ENCODE results near the gene TEX51.

The TEX51 gene

DNA sequence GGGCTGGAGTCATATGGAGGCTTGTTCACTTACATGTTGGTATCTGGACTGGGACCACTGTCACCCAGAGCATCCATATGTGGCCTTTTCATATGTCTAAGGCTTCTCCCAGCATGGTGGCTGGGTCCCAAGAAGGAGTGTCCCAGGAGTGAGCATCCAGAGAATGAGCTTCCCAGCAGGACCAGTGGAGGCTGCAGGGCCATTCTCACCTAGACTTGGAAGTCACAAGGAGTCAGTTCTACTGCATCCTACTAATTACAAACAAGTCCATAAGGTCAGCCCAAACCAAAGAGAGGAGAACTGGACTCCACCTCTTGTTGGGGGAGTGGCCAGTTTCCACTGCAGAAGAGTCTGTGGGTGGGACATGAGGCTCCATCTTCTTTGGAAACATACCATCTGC is 5.1 kb upstream of the TEX51 start:
- DNase-seq = no peak

DNA sequence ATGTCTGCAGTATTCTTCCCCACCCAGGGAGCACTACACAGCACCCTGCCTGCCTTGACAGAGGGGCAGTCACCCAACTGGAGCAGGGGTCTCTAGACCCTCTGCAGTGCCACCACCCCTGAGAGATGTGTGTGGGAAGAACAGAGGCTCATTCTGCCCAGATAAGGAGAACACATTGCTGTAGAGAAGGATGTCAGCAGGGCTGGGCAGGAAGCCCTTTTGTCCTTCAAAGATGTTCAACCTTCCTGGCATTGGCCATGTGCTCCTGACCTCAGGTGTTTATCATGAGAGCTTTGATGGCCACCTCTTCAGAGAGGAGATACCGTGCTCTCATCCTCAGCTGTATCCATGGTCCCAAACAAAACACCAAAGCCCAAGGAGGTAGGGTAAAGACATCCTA is 4.6 kb upstream of the TEX51 start:
- DNase-seq = no peak

DNA sequence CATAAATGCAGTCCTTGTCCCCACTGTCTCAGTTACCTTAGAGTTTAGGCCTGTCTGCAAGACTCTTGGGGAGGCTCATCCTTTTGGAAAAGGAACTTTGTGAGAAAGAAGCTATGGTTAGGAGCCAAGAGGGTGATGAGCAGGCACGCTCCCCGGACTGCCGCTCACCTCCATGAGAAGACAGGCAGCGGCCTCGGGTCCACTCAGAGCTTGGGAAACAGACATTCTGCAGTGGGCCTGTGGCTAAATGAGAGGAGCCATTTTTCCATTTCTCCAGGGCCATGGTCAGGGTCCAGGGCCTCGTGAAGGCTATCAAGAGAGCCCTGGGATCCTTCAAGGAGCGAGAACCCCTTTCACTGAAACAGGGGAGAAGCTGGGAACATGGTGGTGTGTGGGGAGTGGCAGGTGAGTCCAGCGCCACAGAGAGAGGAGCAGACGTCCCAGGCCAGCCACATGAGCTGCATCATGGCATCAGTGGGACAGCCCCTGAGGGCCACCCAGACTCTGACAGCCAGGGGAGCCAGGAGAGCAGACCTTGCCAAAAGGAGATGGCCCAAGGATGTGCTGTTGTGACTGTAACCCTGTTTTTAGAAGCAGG is 4.0 kb upstream of the TEX51 start:
- no peak for DNase-seq

DNA sequence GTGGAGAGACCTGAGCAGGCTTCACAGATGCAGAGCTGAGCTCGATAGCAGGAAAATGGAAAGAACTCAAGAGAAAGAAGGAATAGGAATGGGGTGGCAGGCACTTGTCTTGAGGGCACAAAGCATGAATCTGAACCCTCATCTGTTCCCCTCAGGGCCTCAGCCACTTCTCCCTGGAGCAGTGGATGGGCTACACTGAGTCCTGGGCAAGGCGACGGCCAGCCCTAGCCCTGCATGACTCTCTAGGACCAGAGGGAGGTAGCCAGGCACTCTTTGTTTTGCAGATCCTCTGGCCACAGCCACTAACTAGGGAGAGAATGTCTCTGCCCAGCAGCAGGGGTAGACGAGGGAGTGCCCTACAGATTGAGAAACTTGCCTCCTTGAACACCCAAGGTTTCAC is 3.4 kb upstream of the TEX51 start:
- DNase-seq = no peak

DNA sequence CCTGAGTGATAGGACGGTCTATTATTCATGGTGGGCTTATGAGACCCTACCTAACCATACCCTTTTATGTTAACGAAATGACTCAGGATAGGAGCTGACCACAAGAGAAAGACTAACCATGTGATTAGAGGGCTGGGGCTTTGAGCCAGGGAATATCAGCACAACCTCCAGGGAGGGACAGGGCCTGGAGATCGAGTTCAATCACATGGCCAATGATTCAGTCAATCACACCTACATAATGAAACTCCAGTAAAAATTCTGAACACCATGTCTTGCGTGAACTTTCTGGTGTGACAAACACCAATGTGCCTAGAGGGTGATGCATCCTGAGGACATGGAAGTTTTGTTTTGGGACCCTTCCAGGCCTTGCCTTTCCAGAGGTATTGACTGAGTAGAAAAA is 2.2 kb upstream of the TEX51 start:
- no peak for DNase-seq

DNA sequence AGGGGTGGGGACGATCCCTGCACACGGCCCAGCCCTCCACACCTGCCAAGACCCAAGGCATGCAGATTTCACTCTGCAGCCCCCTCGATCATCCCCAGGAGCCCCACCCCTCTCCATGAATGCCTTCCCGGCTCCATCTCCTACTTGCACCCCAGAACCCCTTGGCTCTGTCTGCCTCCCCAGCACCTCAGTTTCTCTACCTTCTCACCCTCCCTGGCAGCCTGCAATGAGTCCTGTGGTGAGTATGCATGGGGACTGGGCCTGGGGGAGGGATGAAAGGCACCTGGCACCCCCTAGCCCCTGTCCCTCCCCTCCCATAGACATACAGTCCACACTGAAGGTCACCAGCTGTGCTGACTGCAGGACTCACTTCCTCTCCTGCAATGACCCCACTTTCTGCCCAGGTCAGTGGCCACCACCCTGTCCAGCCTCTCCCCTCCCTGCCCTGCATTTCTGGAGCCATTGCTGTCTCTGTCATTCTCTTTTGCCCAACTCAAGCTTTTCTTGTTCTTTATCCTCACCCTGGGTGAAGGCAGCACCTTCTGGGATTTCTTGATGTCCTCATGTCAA is 1.0 kb downstream of the TEX51 start:
- no peak for DNase-seq

DNA sequence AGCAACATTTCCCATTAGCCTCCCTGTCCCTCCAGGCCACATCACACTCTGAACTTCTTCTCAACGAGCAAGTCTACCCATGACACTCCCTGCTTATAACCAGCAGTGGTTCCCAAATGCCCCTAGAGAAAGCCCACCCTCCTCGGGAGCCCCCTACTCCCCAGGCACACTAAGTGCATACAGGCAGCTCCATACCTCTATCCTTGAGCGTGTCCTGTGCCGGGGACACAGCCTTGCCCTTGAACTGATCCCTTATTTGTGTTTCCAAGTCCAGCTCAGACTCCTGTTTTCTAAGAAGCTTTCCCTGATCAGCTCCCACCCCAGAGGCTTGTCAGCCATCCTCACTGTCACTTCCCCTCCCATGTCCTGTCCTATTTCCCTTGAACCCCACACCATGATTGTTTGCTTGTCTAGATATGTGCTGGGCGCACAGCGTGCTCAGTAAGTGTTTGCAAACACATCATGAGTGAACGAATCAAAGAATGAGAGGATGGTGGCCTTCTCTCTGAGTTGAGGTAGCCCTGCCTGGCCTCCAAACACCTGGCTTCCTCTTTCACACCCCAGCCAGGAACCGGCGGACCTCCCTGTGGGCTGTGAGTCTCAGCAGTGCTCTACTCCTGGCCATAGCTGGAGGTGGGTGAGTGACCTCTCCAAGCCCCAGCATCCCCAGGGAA is 2.1 kb downstream of the TEX51 start:
- no peak for DNase-seq

DNA sequence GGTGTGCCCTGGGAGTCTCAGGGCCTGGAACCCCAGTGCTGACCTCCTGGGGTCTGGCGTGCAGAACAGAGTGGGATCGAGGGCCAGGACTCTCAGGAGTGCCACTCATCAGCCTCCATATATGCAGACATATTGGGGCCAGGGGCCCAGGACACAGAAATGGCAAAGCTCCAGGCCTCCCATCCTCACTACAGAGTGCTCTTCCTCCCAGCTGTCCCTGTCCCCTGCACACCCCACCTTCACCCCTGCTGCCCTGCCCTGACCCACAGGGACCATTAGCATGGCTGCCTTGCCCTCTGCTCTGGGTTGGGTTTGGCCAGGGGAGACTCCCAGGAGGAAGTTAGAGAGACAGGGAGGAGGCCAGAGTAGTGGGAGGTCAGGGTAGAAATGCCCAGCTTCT is 2.8 kb downstream of the TEX51 start:
- DNase-seq = no peak

DNA sequence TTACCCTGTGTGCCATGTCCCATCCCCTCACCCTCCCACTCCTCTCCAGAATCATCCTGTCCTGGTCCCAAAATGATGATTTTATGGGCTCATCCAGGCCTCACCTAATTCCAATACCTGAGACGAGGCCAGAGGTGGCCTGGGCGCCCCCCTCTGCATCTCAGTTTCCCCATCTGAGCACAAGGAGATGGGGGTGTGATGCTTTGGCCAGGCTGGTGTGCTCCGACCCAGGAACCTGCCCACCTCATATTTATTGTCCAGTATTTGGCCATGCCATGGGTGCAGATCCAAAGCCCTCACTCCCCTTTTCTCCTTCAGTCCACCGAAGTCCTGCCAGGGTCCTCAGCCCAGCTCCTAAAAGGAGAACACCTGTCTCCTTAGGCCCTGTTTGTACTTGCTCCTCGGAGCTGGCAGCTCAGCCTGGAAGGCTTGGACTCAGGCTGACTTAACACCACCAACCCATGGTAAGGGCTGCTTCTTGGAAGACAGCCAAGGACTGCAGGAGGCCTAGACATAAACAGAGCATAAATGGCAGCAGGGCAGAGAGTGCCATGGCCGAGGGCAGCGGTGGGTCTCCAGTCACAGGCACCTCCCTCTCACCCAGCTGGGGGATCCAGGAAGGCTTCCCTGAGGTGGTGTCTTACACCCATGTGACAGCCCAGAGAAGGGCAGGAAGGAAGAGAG is 3.6 kb downstream of the TEX51 start:
- no peak for DNase-seq

DNA sequence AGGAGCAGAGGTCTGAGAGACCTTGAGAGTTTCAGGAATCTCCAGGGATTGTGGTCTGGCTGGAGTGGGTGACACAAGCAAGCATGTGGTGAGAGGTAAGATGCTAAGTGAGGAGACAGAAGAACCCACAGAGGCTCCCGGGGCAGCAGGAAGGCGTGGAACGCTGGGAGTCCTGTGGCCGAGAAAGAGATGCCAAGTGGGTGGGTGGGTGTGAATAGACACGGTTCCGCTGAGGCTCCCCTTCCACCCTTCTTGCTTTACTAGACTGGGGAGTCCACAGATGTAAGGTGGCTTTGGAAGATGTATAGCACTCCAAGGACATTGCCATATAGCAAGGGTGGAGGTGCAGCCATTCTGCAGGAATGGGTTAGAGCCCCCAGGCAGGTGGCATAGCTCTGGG is 4.2 kb downstream of the TEX51 start:
- no peak for DNase-seq

DNA sequence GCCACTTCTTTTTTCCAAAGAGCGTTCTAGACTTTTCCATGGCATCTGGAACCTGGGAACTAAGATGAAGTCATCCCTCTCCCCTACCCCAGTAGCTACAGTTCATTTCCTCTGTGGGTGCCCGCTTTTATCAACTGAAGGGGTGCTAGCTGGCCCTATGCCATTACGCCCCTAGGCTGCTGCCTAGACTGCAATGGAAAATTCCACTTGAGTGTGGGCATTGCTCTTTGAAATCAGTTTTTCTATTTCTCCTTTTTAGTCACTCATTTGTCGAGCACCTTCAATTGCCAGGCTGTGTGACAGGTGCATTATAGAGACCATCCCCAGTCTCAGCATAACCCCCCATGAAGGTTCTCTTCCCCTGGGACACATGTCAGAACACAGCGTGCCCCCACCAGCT is 7.3 kb downstream of the TEX51 start:
- DNase-seq = no peak

DNA sequence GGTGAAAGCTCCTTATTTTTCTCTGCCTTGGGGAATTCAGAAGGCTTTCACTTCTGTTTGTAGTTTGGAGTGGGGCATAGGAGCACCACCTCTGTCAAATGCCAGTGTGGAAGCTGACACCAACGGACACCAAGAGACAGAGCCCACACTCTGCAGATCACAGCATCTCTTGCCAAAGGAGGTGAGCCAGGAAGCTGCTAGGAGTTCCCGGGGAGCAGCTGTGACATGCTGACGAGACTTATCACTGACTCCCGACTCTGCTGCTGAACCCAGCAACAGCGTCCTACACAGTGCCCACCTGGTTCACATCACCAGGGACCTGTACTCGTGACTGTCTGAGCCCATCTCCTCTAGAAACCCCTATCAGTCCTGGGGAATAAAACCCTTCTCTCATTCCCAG is 8.1 kb downstream of the TEX51 start:
- no peak for DNase-seq

DNA sequence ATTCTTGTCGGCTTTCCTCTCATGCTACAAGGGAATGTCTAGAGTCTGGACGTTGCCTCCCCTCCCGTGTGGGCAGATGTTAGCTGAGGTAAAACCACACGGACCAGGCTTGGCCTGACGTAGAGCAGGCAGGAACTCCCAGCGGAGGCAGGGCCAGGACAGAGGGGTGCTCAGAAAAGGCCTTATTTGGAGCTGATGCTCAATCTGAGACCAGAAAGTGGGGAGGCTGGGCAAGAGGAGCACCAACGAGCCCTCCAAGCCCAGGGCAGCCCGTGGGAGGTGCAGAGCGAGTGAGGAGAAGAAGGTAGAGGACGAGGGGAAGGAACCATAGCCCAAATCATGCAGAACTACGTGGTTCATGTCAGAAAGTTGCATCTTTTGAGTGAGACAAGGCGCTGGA is 9.0 kb downstream of the TEX51 start:
- no peak for DNase-seq

DNA sequence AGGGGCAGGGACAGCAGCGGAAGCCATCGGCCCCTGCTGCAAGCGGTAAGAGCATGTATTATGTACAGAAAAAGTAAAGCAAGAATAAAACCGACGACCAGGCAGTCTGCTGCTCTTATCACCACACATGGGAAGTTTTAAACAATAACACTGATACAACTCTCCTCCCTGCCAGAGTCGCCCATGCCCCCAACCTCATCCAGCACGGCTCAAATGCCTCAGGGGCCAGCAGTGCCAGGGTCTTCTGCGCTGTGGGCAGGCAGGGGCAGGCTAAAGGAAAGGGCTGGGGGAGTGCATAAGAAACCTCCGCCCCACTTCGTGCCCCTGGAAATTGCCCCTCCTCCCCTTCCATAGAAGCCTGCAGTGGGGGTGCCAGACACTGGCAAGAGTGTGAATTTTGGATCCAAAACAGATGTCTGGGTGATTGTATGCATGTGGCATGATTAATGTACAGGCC is 10.1 kb downstream of the TEX51 start:
- DNase-seq = no peak

DNA sequence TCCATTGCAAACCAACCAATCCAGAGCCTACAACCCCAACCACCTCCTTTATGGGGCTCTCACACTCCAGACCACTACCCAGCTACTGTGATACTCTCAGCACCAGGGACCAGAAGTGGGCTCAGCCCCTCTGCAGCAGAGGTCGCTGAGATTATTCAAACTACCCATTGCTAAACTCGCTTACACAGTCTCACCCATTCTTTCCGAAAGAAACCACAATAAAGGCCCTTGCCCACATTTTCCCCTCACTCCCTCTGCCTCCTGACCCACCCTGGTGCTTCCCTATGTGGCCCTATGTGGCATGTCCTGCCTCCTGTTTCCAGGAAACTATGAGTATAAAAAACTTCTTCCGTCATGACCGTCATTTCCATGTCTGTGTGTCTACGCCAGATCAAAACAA is 10.7 kb downstream of the TEX51 start:
- no peak for DNase-seq

DNA sequence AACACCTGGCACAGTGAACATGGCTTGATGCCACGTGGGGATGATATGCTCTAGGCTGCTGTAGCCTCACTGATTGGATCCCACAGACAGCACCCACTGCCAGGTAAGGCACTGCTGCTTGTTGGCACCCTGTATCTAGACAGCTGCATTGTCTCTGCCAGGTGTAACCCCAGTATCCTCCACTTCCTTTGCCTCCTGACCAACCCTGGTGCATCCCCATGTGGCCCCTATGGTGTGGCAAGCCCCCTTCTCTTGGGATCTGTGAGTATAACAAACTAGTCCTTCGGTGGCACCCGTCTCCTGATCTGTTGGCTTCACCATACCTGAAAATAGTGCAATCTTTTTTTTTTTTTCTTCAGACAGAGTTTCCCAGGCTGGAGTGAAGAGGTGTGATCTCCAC is 11.1 kb downstream of the TEX51 start:
- no peak for DNase-seq

DNA sequence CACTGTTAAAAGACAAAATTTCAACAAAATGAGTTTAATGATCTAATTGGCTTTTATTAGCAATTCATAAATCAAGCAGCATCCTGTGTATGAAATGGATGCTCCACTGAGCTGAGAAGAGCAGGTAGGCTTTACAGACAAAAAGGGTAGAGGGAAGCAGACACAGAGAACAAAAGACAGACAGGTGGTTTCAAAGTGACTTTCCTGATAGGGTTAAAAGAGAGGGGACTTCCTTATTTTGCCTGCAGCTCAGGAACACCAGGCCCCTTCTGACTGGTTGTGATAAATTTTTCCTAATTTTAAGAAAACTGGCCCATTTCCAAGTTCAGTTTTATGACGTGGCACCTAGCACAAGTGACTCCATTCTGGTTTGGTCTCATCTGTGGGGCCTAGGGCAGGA is 11.9 kb downstream of the TEX51 start:
- DNase-seq = no peak

DNA sequence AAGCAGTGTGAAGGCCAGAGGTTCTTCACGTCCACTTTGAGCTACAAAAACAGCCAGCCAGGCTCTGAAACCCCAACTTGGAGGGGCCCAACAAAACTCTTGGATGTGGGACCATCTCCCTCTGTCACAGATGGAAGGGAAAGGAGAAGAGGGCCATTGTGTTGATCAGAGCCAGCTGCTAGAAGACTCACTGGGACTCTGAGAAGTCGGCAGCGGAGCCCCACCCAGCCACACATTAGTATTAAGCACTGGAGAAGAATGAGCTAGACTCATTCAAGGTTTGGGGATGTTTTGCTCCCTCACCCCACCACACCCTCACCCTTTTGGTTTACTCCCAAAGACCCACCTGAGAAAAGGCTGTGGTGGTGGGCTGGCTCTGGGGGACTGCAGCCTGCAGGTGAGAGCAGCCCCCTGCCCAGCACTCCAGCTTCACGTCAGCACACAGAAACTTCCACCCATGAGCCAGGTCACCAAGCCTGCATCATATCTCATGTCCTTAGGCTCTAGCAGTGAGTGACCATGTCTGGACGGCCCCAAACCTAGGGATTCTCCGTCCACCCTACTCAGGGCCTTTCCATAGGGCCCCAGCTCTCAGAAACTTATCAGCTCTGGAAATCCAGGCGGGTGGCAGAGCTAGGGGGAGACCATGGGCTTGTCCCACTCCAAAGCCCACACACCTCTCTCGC is 12.6 kb downstream of the TEX51 start:
- no peak for DNase-seq

DNA sequence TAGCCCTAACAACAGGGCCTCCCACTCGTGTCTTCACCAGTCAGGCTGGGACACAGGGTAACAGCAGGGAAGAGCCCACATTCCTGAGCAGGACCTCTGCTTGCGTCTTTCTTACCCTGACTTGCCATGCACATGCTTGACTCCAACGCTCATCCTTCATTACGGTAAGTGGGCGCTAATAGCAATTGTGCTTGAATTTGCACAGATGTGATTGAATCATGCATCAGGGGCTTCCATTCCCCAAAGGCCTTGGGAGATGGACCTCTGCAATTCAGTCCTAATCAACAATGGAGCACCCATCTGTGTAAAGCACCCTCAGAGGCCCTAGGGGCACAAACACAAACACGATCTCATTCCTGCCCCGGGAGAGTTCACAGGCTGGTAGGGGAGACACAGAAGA is 13.5 kb downstream of the TEX51 start:
- DNase-seq = no peak

DNA sequence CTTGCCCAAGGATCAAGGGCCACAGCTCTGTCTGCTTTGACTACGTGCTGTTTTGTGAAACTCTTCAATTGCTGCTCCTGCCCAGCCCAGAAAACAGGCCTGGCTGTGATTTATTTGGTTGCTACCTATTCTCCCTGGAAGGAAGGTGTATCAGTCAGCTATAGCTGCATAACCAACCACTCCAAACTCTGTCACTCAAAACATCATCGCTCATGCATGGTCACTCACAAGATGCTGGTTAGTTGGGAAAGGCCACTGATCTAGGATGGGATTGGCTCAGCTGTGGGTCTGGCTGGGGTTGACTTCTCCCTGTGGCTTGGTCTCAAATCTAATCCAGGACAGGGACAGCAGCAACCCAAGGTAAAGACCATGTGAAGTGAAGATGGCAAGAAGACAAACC is 14.6 kb downstream of the TEX51 start:
- no peak for DNase-seq

DNA sequence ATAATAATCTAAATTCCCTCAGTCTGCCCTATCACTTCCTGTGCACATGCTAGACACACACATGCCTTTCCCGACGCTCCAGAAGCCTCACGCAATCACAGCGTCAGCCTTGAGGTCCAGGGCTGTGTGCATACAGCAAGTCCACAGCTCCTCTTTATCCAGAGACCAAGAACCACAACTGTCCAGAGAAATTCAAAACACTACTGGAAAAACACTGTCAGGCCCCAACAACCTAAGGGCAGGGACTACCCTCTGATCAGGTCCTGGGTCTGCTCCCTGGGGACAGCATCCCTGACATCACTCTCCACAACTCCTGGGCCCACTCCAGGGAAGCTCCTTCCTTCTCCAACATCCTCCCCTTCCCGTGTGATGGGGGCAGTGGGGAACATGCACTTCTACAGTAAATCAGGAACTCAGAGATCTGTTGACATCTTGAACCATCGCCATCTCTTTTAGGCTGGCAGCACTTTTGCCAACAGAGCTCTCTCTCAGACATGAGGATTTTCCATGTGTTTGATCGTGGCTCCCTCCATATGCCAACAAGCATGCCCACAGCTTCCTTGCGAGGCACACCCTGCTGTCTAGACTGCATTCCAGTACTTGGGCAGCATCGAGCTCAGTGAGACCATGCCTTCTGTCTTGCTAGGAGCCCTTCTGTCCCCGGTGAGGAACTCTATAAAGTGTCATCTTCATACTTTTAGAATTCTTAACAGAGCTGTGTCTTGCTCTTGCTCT is 15.4 kb downstream of the TEX51 start:
- no peak for DNase-seq

DNA sequence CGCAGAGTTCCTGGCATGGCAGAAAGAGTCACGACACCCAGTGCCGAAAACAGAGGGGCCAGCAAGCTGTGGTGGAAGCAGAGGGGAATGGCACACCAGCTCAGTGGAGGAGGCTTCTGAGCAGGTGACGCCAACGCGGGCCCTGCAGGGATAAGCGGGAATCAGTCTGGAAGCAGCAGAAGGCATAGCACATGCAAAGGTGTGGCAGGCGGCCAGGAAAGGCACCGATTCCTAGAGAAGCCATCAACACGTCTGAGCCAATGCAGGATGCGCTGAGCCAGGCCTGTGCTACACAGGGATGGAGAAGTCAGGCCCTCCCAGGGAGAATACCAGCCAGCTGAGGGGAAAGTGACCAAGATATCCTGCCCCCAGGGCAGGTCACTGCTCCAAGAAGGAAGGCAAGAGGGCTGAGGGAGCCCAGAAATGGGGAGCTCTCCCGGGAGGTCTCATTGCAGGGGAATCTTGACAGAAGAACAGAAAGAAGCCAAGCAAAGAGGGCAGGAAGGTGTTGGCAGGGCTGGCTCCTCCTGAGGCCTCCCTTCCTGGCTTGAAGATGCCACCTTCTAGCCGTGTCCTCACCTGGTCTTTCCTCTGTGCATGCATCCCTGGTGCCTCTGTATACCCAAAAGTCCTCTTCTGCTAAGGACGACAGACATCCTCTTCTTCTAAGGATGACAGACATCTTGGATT is 16.3 kb downstream of the TEX51 start:
- DNase-seq = no peak
